ENCODE data around the gene SLF2. TPM values are rescaled to one million over a fixed set of nuclear protein-coding genes. Genes with fewer than 3 reads are reported as not detected.

Gene SLF2
- total and polyA plus RNA-seq, 2 of the 8 experiments (the other 6 are each of a cell fraction or from before 2014, with no cell fraction given): 5.5 to 20.9 TPM

GRCh38 chr10:100998991-100999741, 86.4 kb downstream of the SLF2 start:
- H3K36me3 ChIP-seq (ENCODE audit: control insufficient read depth in 2 of 4, insufficient read depth in 4 of 4, low read length in 3 of 4): peaks cover 2 to 23% (median 13%) of the 10 kb centered on the region in 4 experiments; a peak in 5 of 8 replicates
- H2AK5ac ChIP-seq (ENCODE audit: low read depth, low read length): peak overlapping the region; percentile 76
- H3K27ac ChIP-seq (ENCODE audit: low read depth, low read length): peak overlapping the region; percentile 80; the same call in 1 of the 2 replicates
- H2BK120ac ChIP-seq (replicated peaks; ENCODE audit: low read depth, low read length): peak overlapping the region; percentile 7
- H3K4me3 ChIP-seq (ENCODE audit: extremely low read depth in 1 of 4, insufficient read depth in 2 of 4, low read depth in 3 of 4, low read length in 4 of 4): peak overlapping the region; percentile 75 to 90 (median 76)
- H2BK12ac ChIP-seq (ENCODE audit: low read depth, low read length): peak overlapping the region; percentile 98
- ChIA-PET POLR2A (ENCODE audit: partially characterized antibody) (interaction anchor here (0.7 to 12.6 kb wide), 8 partner anchors 10 to 44 kb away, joined by 3 to 143 read pairs (median 5); partner anchors contain the start of genes MRPL43, PDZD7, SFXN3 and TWNK), CTCF (ENCODE audit: partially characterized antibody) (interaction anchor here (0.8 to 26.8 kb wide), 8 partner anchors 8 to 166 kb away, joined by 3 to 464 read pairs (median 5); partner anchors contain the start of genes PDZD7 and SFXN3)
- H3K79me1 ChIP-seq (ENCODE audit: low read depth, low read length): peaks cover 6% of the 10 kb centered on the region
- H3K23me2 ChIP-seq (ENCODE audit: low read depth, low read length): peaks cover 17% of the 10 kb centered on the region
- FAIRE-seq (no peak), DNase-seq (ENCODE audit: low read depth in 1 of 2, low spot score in 2 of 2) (peak in 1 of 2 experiments; percentile 87)
- peak overlapping the region; percentile 82 for H4K8ac ChIP-seq (ENCODE audit: extremely low read depth, insufficient read depth, low read length)
- peak overlapping the region; percentile 13 to 94 (median 84) for H3K9ac ChIP-seq (replicated peaks in 1 of 4; ENCODE audit: extremely low read depth in 1 of 4, low read depth in 3 of 4, low read length in 3 of 4)
- H2BK15ac ChIP-seq (ENCODE audit: low read length): peak overlapping the region; percentile 98; the same call in 1 of the 2 replicates
- peaks cover 0 to 33% of the 10 kb centered on the region in 2 experiments; a peak in 2 of 4 replicates for H3K79me2 ChIP-seq (ENCODE audit: control insufficient read depth in 1 of 2, insufficient read depth in 2 of 2, low read length in 2 of 2)
- peak overlapping the region; percentile 93 to 99 for H3K4me2 ChIP-seq (ENCODE audit: insufficient read depth in 1 of 2, low read depth in 2 of 2, low read length in 2 of 2)
- H3K4me1 ChIP-seq (replicated peaks in 1 of 4; ENCODE audit: control insufficient read depth in 3 of 4, insufficient read depth in 4 of 4, low read length in 3 of 4): peaks cover 4 to 24% (median 14%) of the 10 kb centered on the region in 4 experiments
- no peak overlapping the region for H3K23ac ChIP-seq (ENCODE audit: insufficient read length)
- peak overlapping the region; percentile 87 for H3K18ac ChIP-seq (ENCODE audit: extremely low read depth, low read length)
- peaks cover 0 to 13% of the 10 kb centered on the region in 2 experiments for H4K20me1 ChIP-seq (replicated peaks in 1 of 2; ENCODE audit: control insufficient read depth in 1 of 2, insufficient read depth in 2 of 2, low read length in 2 of 2)
- peak overlapping the region; percentile 97 for H4K91ac ChIP-seq (replicated peaks; ENCODE audit: insufficient read length, low read length)
- no peak overlapping the region for H3K14ac ChIP-seq (ENCODE audit: insufficient read length)
- 3% methylated on average over 33 of the region's 83 CpGs; no CpG with 5 or more reads in 1 of the 2 experiments for WGBS, 2 experiments (ENCODE audit: extremely low coverage in 1 of 2, insufficient coverage in 1 of 2, insufficient read length in 1 of 2, insufficient replicate concordance in 2 of 2, low coverage in 1 of 2, low lambda C conversion rate in 2 of 2, missing lambda C conversion rate in 1 of 2)
- peak overlapping the region; percentile 46 for H4K5ac ChIP-seq (ENCODE audit: insufficient read length, low read depth, low read length)
- no peaks in the 10 kb centered on the region for H3K9me3 ChIP-seq (ENCODE audit: insufficient read depth in 2 of 2, low read depth in 1 of 2, low read length in 1 of 2)
- no peaks in the 10 kb centered on the region for H3K27me3 ChIP-seq (replicated peaks in 1 of 4; ENCODE audit: control insufficient read depth in 3 of 4, extremely low read depth in 1 of 4, insufficient read depth in 3 of 4, low read length in 3 of 4)
- peak overlapping the region; percentile 80; the same call in 1 of the 2 replicates for H2BK20ac ChIP-seq (ENCODE audit: low read length)
- peak overlapping the region; percentile 71 for H3K56ac ChIP-seq (replicated peaks; ENCODE audit: insufficient read length, low read depth, low read length)
- H3K4ac ChIP-seq (replicated peaks; ENCODE audit: insufficient read length, low read depth, low read length): peak overlapping the region; percentile 99
- peak overlapping the region; percentile 98 for H2BK5ac ChIP-seq (ENCODE audit: low read depth, low read length)
- H2AFZ ChIP-seq (ENCODE audit: low read length): no peak overlapping the region
- TF ChIP-seq NANOG (IDR thresholded peaks at IDR 0.05; ENCODE audit: insufficient read depth, low read depth, low read length, poor library complexity, severe bottlenecking): no peak
- no peak for TF ChIP-seq JUN (IDR thresholded peaks at IDR 0.05; ENCODE audit: low read depth, low read length)
- no peak for TF ChIP-seq EZH2 (IDR thresholded peaks at IDR 0.05; ENCODE audit: low read depth, low read length, severe bottlenecking)
- no peak for TF ChIP-seq ZNF274 (IDR thresholded peaks at IDR 0.05; ENCODE audit: borderline replicate concordance, extremely low read depth, low read length)
- TF ChIP-seq JUND (IDR thresholded peaks at IDR 0.05; ENCODE audit: low read length): no peak
- no peak for TF ChIP-seq SP2 (IDR thresholded peaks at IDR 0.05; ENCODE audit: low read length)
- peak; percentile 53 for TF ChIP-seq TAF7 (optimal IDR thresholded peaks at IDR 0.05; ENCODE audit: borderline replicate concordance, low read depth, low read length)
- 0 out of 2 replicates have a peak, but pooled peaks have one; percentile 59 for TF ChIP-seq TAF1 (IDR thresholded peaks at IDR 0.05; ENCODE audit: low read depth, low read length)
- peak; percentile 74 for TF ChIP-seq BACH1 (IDR thresholded peaks at IDR 0.05; ENCODE audit: low read length)
- no peak for TF ChIP-seq YY1 (IDR thresholded peaks at IDR 0.05; ENCODE audit: low read depth, low read length)
- TF ChIP-seq ATF3 (IDR thresholded peaks at IDR 0.05; ENCODE audit: insufficient read depth, low read depth, low read length): no peak
